Measurements from ENCODE around the gene AADACL3.

Gene AADACL3

GRCh38 chr1:12762766-12763165, 46.9 kb downstream of the AADACL3 start:
- H3K4me3 ChIP-seq = no peak overlapping the region

GRCh38 chr1:12763479-12763878, 47.6 kb downstream of the AADACL3 start:
- Histone ChIP-seq H3K4me3 (no peak overlapping the region), H3K27ac (no peak overlapping the region)

More at GRCh38 chr1:12762766-12763165, 46.9 kb downstream of the AADACL3 start:
- no peak overlapping the region for H3K27ac ChIP-seq

GRCh38 chr1:12764016-12764415, 48.1 kb downstream of the AADACL3 start:
- no peak overlapping the region for H3K4me3 ChIP-seq
- no peak overlapping the region for H3K27ac ChIP-seq

GRCh38 chr1:12769031-12769430, 53.1 kb downstream of the AADACL3 start:
- Histone ChIP-seq H3K4me3 (no peak overlapping the region), H3K27ac (no peak overlapping the region)

GRCh38 chr1:12769976-12770505, 54.1 kb downstream of the AADACL3 start:
- H3K4me3 ChIP-seq = no peak overlapping the region
- no peak overlapping the region for H3K27ac ChIP-seq

GRCh38 chr1:12770620-12771019, 54.7 kb downstream of the AADACL3 start:
- H3K27ac ChIP-seq = no peak overlapping the region
- H3K4me3 ChIP-seq = no peak overlapping the region

GRCh38 chr1:12771186-12771585, 55.3 kb downstream of the AADACL3 start:
- no peak overlapping the region for H3K4me3 ChIP-seq
- H3K27ac ChIP-seq = no peak overlapping the region

GRCh38 chr1:12772520-12772919, 56.6 kb downstream of the AADACL3 start:
- H3K27ac ChIP-seq = no peak overlapping the region
- H3K4me3 ChIP-seq = no peak overlapping the region

- Histone ChIP-seq H3K4me3 (no peak within 1 kb of the TSS), H3K27ac (no peak within 1 kb of the TSS)
Measured at GRCh38 chr1:12773438-12773837, 57.5 kb downstream of the AADACL3 start, which contains the start of gene PRAMEF12. PRAMEF12 (plus strand) TSS chr1:12773738; CDS start chr1:12774868, 1,130 bp downstream.

- H3K27ac ChIP-seq = no peak overlapping the region
- no peak overlapping the region for H3K4me3 ChIP-seq
Measured at GRCh38 chr1:12774801-12775345, 59.0 kb downstream of the AADACL3 start.

GRCh38 chr1:12775443-12775842, 59.5 kb downstream of the AADACL3 start:
- no peak overlapping the region for H3K4me3 ChIP-seq
- no peak overlapping the region for H3K27ac ChIP-seq

GRCh38 chr1:12776801-12777557, 61.1 kb downstream of the AADACL3 start:
- no peak overlapping the region for H3K27ac ChIP-seq
- H3K4me3 ChIP-seq = no peak overlapping the region

Measured in skin epidermis (tissue), 12 donors.